HG03196 (cell line): ENCODE data around the gene FKBP1A.

Experiments
- ATAC-seq: cut with Tn5 transposase; IDR thresholded peaks from one replicate; pipeline ENCODE4 v1.9.1; 2021; ENCODE audit not compliant: unreplicated experiment

Gene FKBP1A

DNA sequence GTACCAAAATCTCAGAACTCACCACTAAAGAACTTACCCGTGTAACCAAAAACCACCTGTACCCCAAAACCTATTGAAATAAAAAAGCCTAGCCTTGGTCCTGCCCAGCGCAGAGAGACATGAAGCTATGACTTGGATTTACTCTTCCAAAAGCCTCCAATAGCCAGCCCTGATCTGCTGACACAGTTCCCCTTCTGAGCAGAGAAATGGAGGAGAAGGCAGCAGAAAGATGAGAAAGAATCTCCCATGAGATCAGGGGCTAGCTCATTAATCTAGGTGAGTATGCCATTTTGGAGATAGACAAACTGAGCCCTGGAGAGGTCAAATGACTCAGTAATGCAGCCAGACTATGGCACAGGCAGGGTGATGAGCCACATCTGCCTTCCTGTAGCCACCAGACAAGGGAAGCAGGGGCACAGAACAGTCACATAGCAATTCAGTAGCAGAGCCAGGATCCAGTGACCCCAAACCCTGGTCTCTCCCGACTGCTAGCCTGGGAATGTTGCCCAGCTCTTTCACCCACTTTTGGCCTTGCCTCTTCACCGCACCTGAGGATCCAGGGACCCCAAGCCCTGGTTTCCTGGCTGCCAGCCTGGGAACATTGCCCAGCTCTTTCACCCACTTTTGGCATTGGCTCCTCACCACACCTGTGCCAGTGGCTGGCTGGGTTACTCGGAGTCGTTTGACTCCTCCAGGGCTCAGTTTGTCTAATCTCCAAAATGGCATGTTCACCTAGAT lies 56.7 kb downstream of the FKBP1A start:
- ATAC-seq, result no peak

DNA sequence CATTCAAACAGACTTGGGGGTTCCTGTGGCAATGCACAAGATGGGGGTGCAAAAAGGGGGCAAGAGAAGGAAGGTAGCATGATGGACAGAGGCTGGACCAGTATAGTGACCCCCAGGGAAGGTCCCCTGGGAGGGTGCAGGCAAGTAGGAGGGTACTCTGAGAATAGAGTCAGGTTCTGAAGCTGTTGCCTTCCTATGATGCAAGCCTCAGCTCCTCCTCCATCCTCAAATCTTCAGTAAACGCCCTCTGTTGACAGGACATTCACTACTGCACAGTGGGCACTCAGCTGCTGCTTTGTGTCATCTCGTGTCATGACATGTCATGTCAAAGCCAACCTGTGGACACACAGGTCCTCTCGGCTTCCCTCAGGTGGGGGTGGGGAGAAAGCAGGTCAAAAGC lies 58.1 kb downstream of the FKBP1A start:
- ATAC-seq, result no peak

DNA sequence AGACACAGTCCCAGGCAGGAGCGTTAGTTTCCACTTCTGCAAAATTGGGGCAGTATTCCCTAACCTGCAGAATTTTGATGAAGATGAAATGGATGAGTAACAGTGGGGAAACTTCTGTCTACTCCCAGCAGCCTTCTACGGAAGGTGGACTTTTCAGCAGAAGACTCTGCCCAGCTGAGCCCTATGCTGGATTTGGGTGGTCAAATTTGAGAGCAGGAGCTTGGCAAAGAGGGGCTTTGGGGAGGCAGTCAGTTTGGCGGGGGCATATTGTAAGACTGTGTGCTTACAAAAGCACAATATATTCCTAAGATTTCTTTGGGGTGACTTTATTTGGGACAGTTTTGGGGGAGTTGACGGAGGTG lies 58.5 kb downstream of the FKBP1A start:
- ATAC-seq, result no peak

DNA sequence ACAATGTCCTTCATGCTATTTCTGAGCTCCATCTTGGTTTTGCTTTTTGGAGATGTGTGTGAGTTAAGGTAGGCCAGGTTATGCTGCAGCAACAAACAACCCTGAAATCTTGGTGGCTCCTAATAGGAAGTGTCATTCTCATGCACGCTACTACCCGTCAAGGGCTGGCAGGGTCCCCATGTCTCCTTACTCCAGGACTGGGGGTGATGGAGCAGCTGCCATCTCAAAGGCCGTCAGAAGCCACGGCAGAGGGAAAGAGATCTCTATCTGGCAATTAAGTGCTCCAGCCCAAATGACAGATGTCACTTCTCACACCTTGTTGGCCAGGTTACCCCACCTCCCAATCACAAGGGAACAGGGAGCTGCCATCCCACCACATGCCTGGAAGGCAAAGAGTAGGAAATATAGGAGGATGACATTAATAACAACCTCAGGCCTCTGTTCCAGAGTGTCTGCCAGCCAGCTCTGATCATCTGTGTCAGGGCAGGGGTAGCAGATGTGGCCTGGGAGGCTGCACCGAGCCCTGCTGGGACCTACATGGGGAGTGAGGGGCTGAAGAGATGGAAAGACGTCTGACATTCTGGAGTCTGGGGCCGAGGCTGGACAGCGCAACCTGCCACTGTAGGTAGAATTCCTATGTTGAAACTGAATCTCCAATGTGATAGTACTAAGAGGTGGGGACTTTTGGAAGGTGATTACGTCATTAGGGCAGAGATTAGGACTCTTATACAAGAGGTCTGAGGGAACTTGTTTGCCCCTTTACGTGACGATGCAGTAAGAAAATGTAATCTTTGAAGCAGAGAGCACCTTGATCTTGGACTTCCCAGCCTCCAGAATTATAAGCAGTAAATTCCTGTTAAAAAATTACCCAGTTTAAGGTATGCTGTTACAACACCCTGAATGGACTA lies 59.1 kb downstream of the FKBP1A start:
- no peak for ATAC-seq

DNA sequence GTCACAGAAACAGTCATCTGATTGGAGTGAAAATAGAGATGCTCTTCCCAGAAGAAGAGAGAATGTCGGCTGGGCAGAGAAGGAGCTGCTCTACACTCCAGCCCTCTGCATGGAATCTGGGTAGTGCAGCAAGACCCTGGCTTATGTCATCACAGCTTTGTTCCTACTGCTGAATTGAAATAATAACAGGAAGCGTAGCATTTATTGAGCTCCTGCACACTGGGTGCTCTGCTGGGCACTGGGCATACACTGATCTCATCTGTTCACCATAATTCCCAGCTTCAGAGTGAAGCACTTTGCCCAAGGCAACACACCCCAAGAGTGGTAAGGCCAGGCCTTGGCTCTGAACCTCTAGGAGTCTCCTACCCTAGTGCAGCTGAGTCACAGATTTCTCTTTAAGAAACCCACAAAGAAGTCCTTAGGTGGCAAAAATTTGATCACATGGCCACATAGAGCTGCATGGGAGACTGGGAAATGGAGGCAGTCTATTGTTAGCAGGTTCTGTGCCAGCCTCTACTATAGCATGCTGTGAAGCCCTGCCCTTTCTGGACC lies 60.0 kb downstream of the FKBP1A start:
- no peak for ATAC-seq

DNA sequence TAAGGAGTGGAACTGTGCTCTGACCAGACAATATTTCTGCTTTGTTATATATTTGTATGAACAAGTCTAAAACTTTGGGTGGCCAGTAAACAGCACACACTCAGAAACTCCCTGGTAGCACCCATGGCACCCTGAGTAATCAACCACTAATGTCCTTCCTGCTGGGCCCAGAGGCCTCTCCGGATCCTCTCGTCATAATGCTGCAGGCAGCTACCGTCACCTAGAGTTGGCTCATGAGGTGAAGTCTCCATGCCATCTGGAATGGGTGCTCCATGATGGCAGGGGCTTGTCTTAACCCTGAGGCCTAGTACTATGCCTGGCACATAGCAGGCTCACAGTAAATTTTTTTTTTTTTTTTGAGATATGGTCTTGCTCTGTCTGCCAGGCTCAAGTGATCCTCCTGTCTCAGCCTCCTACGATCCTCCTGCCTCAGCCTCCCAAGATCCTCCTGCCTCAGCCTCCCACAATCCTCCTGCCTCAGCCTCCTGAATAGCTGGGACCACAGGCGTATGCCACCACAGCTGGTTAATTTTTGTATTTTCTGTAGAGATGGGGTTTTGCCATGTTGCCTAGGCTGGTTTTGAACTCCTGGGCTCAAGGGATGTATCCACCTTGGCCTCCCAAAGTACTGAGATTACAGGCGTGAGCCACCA lies 60.9 kb downstream of the FKBP1A start:
- ATAC-seq, result no peak

DNA sequence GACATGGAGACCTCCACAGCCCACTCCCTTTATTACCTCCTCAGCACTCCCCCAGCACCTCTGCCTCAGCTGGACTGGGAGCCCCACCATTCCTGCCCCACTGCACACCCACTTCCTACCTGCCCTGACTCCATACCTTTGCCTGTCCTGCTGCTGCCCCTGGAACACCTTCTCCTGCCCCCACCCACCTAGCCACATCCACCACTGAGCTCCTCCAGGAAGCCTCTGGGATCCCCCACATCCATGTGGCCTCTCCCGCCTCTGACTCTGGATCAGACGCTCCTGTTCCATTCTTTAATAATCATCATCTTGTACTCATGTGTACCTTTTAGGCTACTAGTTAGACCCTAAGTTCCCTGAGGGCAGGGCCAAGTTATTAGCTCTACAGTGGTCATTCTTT lies 61.8 kb downstream of the FKBP1A start:
- ATAC-seq, result no peak

DNA sequence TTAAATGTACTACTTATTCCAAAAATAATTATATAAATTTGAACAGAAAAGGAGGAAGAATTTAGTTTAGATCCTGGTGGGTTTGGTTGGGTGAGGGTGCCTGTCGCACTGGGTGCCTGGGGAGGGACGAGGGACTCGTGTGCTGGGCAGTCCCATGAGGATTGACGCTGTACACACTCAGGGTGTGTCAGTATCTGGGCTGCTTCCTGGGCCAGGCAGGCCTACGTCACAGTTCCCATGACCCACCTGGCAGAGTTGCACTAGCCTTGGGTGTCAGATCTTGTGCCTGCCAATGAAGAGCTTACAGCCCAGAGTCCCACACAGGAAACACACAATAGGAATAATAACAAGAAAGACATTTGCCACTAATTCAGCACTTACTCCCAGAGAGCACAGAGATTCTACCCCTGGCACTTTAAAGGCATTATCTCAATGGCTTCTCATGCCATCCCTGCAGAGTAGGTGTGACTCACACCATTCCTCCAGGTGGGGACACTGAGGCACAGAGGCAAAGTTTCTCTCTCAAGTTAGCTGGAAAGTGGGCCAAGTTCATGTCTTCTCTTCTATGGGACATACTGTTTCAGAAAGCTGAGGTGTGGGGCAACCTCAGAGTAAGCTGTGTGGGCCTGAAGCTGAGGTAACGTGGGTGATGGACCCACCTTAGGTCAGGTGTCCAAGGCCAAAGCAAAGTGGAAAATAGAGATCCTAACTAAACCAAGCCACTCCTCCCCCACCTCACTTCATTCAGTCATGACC lies 62.6 kb downstream of the FKBP1A start:
- no peak for ATAC-seq

DNA sequence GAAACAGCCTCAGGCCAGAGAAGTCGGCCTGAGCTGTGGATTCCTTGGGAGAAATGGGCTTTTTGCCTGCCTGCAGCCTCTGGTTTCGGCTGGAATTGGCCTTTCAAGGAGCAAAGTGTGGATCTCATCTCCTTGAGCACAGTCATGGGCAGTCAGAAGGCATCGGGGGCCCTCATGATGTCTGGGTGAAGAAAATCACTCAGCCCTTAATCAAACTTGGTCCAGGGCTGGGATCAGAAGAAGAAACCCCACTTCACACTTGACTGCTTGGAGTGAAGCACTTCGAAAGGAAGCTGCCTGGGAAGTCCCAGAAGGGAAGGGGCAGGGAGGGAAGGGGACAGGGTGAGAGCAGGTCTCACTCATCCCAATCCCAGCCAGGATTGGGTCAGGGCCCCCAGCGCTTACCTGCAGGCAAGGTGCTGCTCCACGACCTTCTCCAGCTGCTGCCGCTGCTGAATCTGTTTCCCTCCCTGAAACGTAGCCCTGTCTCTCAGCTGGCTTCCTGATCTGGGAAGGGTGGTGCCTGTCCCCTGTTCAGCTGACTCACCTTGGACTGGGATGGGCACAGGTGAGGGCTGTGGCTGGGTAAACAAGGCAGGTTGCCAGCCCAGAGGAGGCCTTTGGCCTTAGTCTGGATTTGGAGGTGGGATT lies 64.0 kb downstream of the FKBP1A start, which contains the start of gene SDCBP2:
Gene SDCBP2 (minus strand): TSS at position 460 of the 651 bp plus-strand sequence. CDS start 8,723 bp downstream, outside the sequence.
- no peak for ATAC-seq

DNA sequence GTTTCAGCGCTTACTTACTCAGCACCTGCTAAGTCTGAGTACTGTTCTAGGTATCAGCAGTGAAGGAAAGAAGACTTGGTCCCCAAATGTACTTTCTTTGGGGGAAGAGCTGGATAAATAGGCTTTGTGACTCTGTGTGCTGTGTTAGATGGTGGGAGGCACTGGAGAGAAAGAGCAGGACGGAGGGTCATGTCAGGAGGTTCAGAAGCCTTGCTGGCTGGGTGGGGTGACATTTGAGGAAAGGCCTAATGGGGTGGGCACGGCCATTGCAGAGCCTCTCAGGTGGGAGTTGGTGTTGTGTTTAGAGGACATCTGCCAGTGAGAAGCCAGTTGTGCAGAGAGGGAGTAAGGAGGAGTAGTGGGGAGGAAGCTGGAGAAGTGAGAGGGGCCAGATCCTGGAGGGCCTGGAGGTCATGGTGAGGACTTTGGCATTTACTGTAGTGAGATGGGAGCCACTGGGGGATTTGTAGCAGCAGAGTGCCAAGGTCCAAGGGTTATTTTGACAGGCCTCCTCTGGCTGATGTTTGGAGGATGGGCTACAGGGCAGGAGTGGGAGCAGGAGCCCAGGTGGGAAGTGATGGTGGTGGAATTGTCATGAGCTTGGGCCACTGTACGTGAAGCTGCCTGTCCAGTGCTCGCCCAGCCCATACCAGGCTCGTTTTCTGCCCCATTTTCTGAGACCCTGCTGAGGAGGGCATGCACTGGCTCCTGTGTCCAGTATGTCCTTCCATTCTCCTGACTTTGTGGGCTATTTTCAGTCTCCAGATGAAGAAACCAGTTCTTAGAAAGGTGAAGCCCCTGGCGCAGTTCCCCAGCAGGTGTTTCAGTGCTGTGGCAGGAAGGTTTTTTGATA lies 64.8 kb downstream of the FKBP1A start:
- no peak for ATAC-seq

DNA sequence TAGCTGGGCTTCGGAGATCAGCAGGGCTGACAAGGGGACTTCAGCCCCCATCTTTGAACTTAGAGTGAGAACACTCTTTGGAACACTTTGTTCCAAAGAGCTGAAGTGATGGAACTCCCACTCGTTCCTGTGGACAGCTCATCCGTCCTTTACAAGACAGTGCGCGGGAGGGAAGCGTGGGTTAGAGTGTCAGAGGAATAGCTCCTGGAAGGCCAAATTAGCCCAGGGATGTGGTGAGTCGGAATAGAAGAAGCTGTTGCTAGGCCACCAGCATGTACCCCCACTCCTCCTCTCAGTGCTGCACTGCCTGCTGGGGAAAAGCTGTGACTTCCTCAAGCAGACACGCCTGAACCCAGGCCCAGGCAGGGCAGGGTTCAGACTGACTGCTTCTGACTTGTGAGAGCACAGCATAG lies 65.6 kb downstream of the FKBP1A start:
- ATAC-seq, result no peak

DNA sequence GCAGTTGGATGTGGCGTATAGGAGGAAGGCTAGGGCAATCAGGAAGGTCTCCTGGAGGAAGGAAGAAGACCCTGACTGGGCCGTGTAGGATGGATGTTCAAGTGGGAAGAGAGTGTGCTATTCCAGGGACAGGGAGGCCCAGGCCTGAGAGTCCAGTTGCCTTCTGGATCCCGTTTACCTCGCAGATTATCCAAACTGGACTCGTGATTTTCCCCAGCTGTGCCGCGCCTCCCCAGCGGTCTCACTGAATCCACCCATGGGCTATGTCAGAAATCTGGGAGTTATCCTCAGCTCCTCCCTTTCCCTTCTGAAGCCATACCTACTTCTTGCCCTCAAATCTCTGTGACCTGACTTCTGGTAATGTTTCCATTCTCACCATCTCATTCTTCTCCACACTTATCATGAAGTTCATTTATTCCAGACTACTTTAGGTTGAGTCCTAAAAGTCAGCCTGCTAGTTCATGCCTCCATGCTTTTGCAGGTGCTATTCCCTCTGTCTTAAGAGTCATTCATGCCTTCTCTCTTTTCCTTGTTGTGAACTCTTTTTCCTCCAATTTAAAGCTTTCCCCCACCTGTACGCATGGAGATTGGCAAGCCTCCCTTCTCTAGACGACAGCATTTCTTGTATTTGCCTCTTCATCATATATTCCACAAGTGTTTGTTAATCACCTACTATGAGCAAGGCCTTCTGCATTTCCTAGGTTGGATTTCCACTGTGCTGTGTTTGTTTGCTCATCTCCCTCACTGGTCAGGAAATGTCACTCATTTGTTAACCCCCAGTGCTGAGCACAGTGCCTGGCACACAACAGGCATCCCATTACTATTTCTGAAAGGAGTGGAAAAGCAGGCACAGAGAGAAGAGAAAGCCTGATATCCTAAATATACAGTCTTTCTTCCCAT lies 66.6 kb downstream of the FKBP1A start:
- ATAC-seq, result no peak

DNA sequence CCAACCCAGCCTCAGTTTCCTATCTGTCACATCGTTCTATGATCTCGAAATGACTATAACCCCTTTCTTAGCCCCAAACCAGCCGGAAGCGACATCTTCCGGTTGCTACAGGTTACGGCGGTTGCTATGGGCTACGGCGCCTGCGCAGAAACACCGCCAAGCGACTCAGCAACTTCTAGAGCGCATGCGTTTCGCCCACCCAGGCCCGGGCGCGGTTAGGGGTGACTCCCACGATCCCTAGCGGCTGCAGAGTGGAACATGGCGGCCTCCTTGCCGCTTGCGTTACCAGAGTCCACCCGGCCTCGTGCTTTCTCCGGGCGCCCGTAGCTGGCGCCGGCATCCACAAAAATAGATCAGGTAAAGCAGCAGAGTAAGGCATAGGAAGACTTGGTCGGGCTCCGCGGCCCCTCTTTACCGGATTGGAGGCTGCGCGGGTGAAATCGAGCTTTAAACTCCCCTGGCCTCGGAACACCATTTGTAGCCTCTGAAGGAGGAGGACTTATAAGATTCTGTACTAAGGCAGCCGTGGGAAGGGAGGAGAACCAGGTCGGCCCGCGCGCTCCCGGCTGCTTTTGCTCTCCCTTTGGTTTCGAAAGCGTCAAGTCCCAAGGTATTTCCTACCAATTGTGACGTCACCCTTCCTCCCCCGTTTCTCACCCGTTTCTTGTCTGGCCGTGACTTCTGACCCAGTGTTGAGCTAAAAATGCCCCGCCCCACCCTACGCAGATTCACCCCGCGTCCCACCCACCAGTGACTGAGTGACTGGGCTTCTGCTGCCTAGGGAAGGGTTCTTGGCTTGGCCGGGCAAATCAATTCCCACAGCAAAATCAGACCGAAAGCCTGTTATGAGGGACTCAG lies 67.5 kb downstream of the FKBP1A start:
- ATAC-seq, result peak; percentile 80

DNA sequence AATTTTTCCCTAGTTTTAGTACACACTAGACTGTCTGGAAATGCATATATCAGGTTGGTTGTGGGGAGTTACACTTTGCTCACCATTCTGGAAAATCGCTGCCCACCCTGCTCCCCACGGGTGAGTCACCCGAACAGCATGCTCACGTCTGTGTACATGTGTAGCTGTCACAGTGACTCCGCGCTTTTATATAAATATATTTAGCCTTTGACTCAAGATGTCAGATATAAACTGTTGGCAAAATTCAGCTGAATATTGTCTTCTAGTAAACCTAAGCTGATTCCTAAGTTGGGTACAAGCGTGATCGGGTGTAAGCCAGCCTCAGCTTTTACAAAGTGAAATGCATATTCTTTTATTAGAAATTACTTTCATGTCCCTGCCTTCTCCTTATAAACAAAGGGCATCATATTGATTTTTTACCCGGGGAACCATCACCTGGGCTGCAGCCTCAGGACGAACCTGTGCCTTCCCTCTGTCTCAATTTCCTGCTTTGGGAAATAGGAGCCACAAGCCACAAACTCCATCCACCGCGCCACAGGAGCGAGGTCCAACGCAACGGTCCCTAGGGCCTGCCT lies 68.2 kb downstream of the FKBP1A start:
- no peak for ATAC-seq

DNA sequence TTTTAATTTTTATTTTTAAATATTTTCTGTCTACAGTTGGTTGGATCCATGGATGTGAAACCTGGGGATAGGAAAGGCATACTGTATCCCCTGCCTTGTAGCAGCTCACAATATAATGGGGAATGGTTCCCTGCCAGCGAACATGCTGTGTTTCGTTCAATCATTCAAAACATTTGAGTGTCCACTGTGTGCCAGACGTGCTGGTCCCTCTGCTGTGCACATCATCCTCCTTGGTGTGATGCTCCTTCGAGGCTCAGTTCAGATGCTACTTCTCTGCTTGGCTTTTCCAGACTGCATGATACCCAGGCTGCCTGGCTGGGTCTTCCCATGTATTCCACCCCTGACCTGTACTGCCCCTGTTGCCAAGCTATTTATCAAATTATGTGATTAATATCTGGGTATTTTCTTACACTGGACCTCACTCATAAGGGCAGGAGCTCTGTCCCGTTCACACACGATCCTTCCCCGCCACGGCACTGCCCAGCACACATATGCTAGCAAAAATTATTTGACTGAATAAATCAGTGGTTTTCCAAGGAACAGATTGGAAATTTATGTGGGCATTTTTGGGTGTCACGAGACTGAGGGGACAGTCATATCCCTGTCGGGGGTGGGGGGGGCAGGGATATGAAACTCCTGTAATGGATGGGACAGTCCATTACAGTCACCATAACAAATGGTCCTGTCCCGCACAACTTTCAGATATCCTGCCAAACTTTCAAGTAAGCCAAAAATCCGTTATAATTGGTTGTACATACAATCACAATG lies 68.8 kb downstream of the FKBP1A start:
- no peak for ATAC-seq

DNA sequence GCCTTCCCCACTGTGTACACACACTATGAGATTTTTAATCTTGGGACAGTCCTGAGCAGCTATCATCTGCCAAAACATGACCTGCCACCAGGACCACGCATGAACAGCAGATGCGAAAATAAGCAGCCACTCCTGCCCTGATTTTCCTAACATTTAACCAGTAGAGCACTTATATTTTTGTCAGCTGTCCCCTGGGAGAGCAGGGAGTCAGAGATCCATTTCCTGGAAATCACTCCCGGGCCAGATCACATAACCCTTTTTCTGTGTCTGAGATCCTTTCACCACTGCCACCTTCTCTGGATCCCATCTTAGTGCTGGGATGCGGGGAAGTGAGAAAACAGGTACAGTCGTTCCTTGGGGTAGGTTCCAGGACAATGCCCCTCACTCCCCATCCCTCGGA lies 69.6 kb downstream of the FKBP1A start:
- ATAC-seq, result no peak
